Muscle of back (tissue), 11 donors: ENCODE measurements around the gene AKAP12. TPM values are rescaled to one million over a fixed set of nuclear protein-coding genes. Genes with fewer than 3 reads are reported as not detected.
"Not testable (repeated sequence)": the region's sequence is repeated elsewhere in the genome, so short reads cannot be mapped to it uniquely, and the experiment has no call there.

Experiments
- DNase-seq, 3 donors: peaks; one replicate each; pipeline versions ENCODE4 v3.0.0 to v3.0.0-alpha.2; 2013
- polyA plus RNA-seq, 10 donors: library from polyadenylated mRNA; unstranded; fragments of 120-200 nt; gene quantifications; one replicate each; pipeline ENCODE4 v1.2.1, GENCODE V29; 2013; ENCODE audit not compliant: insufficient read length in 10 of 10

The AKAP12 gene
- polyA plus RNA-seq, 10 donors: 95.4 to 171 (median 121) TPM

DNA sequence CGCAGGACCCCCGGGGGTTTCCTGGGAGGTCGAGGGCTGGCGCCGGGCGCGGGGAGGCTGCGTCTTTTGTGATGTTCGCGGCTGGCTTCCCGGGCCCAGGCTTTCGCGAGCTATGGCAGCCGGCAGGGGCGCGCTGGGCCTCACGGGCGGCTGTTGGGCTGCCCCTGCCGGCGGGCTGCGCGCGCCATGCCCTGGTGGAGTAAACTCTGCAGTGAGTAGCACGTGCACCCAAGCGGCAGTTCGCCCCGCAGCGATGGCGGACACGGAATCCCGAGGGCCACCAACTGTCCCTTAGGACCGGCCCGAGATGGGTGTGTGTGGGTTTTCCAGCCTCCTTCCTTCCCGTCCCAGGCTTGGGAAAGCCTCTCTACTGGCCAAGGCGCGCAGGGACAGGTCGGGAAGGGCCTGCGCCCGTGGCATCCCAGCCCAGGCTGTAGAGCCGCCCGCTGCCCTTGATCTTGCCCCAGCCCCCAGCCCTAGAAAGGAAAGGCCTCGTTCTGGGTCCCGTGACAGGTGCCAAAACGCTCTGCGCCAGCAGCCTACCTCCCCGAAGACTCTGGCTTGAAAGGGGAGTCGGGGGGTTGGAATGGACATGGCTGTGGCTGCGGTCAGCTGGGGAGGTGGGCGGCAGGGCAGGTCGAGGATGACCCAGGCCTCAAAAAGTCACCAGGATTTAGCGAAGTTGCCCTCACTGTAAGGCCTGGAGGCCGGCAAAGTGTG lies 101.9 kb downstream of the AKAP12 start:
- no peak for DNase-seq

- DNase-seq: not testable (repeated sequence)
Measured at GRCh38 chr6:151342750-151343149, 103.0 kb downstream of the AKAP12 start.

GRCh38 chr6:151349651-151350270 lies 110.0 kb downstream of the AKAP12 start:
- DNase-seq: no peak

DNA sequence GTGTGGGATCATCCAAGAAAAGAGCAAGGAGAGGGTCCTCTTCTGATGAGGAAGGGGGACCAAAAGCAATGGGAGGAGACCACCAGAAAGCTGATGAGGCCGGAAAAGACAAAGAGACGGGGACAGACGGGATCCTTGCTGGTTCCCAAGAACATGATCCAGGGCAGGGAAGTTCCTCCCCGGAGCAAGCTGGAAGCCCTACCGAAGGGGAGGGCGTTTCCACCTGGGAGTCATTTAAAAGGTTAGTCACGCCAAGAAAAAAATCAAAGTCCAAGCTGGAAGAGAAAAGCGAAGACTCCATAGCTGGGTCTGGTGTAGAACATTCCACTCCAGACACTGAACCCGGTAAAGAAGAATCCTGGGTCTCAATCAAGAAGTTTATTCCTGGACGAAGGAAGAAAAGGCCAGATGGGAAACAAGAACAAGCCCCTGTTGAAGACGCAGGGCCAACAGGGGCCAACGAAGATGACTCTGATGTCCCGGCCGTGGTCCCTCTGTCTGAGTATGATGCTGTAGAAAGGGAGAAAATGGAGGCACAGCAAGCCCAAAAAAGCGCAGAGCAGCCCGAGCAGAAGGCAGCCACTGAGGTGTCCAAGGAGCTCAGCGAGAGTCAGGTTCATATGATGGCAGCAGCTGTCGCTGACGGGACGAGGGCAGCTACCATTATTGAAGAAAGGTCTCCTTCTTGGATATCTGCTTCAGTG lies 110.8 kb downstream of the AKAP12 start:
- DNase-seq: no peak

DNA sequence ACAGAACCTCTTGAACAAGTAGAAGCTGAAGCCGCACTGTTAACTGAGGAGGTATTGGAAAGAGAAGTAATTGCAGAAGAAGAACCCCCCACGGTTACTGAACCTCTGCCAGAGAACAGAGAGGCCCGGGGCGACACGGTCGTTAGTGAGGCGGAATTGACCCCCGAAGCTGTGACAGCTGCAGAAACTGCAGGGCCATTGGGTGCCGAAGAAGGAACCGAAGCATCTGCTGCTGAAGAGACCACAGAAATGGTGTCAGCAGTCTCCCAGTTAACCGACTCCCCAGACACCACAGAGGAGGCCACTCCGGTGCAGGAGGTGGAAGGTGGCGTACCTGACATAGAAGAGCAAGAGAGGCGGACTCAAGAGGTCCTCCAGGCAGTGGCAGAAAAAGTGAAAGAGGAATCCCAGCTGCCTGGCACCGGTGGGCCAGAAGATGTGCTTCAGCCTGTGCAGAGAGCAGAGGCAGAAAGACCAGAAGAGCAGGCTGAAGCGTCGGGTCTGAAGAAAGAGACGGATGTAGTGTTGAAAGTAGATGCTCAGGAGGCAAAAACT lies 111.5 kb downstream of the AKAP12 start:
- DNase-seq: no peak

DNA sequence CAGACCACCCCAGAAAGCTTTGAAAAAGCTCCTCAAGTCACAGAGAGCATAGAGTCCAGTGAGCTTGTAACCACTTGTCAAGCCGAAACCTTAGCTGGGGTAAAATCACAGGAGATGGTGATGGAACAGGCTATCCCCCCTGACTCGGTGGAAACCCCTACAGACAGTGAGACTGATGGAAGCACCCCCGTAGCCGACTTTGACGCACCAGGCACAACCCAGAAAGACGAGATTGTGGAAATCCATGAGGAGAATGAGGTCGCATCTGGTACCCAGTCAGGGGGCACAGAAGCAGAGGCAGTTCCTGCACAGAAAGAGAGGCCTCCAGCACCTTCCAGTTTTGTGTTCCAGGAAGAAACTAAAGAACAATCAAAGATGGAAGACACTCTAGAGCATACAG lies 112.0 kb downstream of the AKAP12 start:
- no peak for DNase-seq

- no peak for DNase-seq
Measured at GRCh38 chr6:151352410-151353396, 112.9 kb downstream of the AKAP12 start.

DNA sequence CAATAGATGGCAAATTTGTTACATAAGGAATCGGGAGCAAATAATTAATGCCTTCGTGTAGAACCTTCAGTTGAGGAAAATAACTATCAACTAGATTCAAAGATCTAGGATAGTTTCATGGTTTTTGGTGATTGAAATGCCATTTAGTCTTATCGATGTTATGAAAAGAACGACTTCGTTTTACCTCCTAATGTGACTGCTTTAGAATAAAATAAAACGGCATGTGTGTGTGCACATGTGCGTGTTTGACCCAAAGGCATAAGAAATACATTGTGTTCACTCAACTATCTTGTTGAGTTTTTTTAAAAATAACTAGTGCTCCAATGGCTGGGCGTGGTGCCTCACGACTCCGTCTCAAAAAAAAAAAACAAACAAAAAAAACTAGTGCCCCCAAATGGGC lies 114.0 kb downstream of the AKAP12 start:
- DNase-seq: no peak

GRCh38 chr6:151356983-151357382 lies 117.2 kb downstream of the AKAP12 start:
- DNase-seq: not testable (repeated sequence)

- no peak for DNase-seq
Measured at GRCh38 chr6:151357758-151358436, 118.1 kb downstream of the AKAP12 start.

DNA sequence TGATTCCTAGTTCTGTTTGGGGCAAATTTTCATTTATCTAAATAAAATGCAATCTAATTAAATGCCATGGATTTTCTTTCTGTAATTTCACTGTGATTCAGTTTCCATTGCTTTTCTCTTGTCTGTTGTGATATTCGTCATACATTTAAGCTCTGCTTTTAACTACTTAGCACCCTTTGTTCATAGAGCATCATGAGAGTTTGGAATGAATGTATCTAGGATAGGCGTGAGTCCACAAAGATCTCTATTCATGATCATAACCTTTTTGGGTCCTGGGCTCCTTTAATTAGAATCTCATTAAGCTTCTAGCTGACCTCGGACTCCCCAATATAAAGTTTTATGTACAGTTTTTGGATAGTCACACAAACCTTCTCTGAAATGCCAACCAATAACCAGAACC lies 118.7 kb downstream of the AKAP12 start:
- DNase-seq: no peak

DNA sequence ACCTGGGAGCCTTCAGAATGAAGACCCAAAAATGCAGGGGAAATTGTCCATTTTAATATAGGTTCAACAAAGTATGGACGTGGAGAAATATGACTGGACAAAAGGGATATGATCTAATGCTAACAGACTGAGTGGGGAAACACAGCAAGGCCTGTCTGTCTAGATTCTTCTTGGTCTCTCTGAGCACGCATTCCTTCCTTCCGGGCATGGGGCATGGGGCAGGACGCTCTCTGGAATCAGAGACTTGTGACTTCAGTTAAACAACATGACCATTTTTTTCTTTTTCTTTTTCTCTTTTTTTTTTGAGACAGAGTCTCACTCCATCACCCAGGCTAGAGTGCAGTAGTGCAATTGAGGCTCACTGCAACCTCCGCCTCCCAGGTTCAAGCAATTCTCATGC lies 119.7 kb downstream of the AKAP12 start:
- DNase-seq: no peak

GRCh38 chr6:151365233-151365632 lies 125.5 kb downstream of the AKAP12 start:
- DNase-seq: no peak

- peak in 2 of 3 donors; percentile 25 to 65 for DNase-seq
Measured at GRCh38 chr6:151370509-151371078, 130.8 kb downstream of the AKAP12 start.

- DNase-seq: no peak
Measured at GRCh38 chr6:151372164-151372563, 132.4 kb downstream of the AKAP12 start.

DNA sequence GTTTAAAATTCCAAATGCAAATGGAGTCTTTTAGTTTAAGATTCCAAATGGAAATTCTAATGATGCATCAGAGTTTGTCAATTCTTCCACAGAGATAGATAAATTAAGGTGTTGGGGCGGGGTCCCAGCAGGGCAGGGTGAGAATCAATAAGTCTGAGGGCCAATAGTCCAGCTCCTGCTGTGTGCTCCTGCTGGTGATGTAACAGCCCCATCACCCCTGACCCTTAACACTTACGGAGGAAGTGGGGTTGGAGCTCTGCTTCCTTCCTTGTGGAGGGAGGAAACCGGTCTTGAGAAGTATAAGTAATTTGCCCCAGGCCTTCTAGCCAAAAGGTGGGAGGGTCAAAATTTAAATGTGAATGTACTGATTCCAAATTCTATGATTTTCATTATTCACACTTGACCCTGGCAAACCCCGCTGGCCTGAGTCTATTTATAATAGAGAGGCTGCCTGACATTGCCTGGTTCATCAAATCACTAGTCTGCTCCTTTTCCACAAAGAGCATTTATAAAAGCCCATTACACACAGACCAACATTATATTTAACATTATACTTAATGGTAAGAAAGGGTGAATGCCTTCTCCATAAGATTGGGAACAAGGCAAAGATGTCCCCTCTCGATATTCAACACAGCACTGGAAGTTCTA lies 134.4 kb downstream of the AKAP12 start:
- no peak for DNase-seq

- no peak for DNase-seq
Measured at GRCh38 chr6:151375833-151376232, 136.1 kb downstream of the AKAP12 start.

DNA sequence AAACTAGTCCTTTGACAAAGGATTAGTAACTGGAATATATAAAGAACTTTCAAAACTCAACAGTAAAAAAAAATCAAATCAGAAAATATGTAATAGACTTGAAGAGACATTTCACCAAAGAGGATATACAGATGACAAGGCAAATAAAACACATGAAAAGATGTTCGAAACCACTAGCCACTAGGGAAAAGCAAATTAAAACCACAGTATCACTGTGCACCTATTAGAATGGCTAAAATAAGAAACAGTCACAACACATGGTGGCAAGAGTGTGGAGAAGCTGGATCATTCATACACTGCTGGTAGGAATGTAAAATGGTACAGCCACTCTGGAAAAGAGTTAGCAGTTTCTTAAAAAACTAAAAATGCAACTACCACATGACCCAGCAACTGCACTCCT lies 136.7 kb downstream of the AKAP12 start:
- no peak for DNase-seq

GRCh38 chr6:151377095-151377494 lies 137.3 kb downstream of the AKAP12 start:
- DNase-seq: no peak
